Activated T-cell treated with anti-CD3 and anti-CD28 coated beads, Interleukin-2, amount 50 U/mL, for 4 hours (primary cell): ENCODE measurements around the gene HPS5. TPM values are rescaled to one million over a fixed set of nuclear protein-coding genes. Genes with fewer than 3 reads are reported as not detected.
A peak's percentile ranks its signal among the peaks of the same experiment; 100 is the strongest.

Experiments
- ATAC-seq, 2 donors: fragments of 200-7000 bp; cut with Tn5 transposase; one replicate each; pipeline ENCODE4 v1.10.0; 2021
- DNase-seq: peaks from one replicate; pipeline ENCODE4 v3.0.0-alpha.2; 2020
- H3K27me3 Mint-ChIP-seq: one replicate; pipeline ENCODE4 v1.8.0; 2021; ENCODE audit warnings: low read depth, mixed read lengths
- H3K36me3 Mint-ChIP-seq: one replicate; pipeline ENCODE4 v1.8.0; 2022; ENCODE audit warnings: mixed read lengths; ENCODE audit not compliant: insufficient read depth
- H3K4me1 Mint-ChIP-seq: one replicate; pipeline ENCODE4 v1.8.0; 2021; ENCODE audit warnings: low read depth, mixed read lengths
- H3K4me3 Mint-ChIP-seq: one replicate; pipeline ENCODE4 v1.8.0; 2021; ENCODE audit warnings: mild to moderate bottlenecking, moderate library complexity, mixed read lengths
- H3K9me3 Mint-ChIP-seq: one replicate; pipeline ENCODE4 v1.8.0; 2021; ENCODE audit warnings: mixed read lengths
- total RNA-seq, 3 donors: library from RNA; stranded (reverse); gene quantifications; one replicate each; pipeline ENCODE4 v1.2.1, GENCODE V29; 2021

HPS5 gene, protein sequence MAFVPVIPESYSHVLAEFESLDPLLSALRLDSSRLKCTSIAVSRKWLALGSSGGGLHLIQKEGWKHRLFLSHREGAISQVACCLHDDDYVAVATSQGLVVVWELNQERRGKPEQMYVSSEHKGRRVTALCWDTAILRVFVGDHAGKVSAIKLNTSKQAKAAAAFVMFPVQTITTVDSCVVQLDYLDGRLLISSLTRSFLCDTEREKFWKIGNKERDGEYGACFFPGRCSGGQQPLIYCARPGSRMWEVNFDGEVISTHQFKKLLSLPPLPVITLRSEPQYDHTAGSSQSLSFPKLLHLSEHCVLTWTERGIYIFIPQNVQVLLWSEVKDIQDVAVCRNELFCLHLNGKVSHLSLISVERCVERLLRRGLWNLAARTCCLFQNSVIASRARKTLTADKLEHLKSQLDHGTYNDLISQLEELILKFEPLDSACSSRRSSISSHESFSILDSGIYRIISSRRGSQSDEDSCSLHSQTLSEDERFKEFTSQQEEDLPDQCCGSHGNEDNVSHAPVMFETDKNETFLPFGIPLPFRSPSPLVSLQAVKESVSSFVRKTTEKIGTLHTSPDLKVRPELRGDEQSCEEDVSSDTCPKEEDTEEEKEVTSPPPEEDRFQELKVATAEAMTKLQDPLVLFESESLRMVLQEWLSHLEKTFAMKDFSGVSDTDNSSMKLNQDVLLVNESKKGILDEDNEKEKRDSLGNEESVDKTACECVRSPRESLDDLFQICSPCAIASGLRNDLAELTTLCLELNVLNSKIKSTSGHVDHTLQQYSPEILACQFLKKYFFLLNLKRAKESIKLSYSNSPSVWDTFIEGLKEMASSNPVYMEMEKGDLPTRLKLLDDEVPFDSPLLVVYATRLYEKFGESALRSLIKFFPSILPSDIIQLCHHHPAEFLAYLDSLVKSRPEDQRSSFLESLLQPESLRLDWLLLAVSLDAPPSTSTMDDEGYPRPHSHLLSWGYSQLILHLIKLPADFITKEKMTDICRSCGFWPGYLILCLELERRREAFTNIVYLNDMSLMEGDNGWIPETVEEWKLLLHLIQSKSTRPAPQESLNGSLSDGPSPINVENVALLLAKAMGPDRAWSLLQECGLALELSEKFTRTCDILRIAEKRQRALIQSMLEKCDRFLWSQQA
- total RNA-seq = 10 to 100 TPM; 15.9 to 17.3 (median 16.0) TPM

DNA sequence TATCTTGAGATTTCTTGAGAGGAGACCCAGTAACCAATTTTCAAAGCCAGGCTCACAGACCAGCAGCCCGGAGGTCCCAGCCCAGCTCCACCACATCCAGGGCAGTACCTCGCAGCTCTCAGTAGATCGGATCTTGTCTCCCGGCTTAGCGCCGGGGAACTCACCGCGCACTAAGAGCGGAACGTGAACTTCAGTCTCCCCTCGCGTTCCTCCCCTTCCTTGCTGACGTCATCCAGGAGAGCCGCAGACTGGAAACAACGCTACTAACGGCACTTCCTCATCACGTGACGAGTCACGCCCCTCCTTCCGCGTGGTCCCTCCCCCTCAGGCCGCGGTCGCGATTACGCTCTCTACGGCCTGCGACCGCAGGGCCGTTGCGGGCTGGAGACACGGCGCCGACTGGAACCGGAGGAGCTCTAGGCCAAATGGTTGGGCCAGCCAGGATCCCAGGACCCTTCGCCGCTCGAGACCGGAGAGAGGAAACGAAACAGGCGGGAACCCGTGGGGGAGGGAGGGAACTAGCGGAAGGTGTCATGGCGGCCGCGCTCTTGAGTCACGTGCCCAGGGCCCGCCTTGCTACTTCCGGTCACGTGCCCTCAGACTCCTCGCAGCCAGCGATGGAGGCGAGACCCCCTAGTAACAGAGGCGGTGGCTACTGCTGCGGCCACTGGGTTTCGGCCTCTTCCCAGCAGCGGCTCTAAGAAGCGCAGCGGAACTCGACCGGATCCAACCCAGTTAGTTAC, at the start of gene HPS5, which contains the start of gene GTF2H1:
Gene HPS5, minus strand, starts transcription at position 172 of the 743 bp plus-strand sequence. CDS start 4,282 bp downstream, outside the sequence.
Gene GTF2H1, plus strand, starts transcription at position 599 of the 743 bp plus-strand sequence. CDS start 10,508 bp downstream, outside the sequence.
- peaks cover 70% of the 10 kb centered on the region for H3K4me1 Mint-ChIP-seq
- H3K9me3 Mint-ChIP-seq = no peaks in the 10 kb centered on the region
- ATAC-seq = peak; percentile 89 to 94
- H3K4me3 Mint-ChIP-seq = peak within 1 kb of the TSS; percentile 91
- DNase-seq = peak; percentile 93
- H3K36me3 Mint-ChIP-seq = peaks cover 32% of the 10 kb centered on the region
- no peaks in the 10 kb centered on the region for H3K27me3 Mint-ChIP-seq

DNA sequence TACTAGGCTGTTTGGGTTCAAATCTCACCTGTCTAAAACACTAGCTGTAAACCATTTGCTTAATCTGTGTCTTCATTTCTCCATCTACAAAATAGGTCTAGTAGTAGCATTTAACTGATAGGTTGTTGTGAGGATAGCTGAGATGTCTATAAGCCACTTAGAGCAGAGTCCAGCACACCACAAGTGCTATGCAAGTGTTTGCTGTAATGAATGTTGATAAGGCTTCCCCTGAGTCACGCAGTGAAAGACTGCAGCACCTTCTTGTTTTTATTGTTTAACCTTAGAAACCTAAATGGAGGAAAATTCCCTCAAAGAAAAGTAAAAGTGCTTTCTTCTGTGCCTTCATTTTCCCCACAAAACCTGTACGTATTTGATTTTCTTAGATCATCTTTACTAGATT, 49.3 kb upstream of the HPS5 start:
- Mint-ChIP-seq H3K4me1 (peaks cover under 1% of the 10 kb centered on the region), H3K9me3 (no peaks in the 10 kb centered on the region), H3K4me3 (no peak overlapping the region), H3K27me3 (no peaks in the 10 kb centered on the region), H3K36me3 (peaks cover 12% of the 10 kb centered on the region)
- DNase-seq (no peak), ATAC-seq (no peak)

DNA sequence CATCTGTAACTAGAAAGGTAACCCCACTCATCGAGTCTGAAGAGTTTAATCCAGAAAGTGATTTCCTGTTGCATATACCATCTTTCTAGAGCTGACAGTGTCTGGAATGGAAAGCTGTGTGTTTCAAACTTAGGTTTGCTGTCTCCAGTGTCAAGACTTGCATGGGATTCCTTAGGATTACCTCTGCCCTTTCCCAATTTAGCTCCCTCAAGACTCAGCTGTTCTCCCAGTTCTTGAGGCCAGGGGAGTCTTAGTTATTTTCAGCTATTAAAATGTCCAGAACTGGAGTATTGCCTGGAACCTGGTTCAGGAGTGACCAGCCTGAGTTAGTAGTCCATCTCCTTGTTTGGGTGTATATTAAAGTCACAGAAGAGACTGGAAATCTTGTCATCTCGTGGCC, 47.5 kb upstream of the HPS5 start:
- H3K4me1 Mint-ChIP-seq = peaks cover 7% of the 10 kb centered on the region
- no peaks in the 10 kb centered on the region for H3K27me3 Mint-ChIP-seq
- H3K4me3 Mint-ChIP-seq = no peak overlapping the region
- H3K9me3 Mint-ChIP-seq = no peaks in the 10 kb centered on the region
- ATAC-seq = no peak
- no peak for DNase-seq
- peaks cover 20% of the 10 kb centered on the region for H3K36me3 Mint-ChIP-seq

DNA sequence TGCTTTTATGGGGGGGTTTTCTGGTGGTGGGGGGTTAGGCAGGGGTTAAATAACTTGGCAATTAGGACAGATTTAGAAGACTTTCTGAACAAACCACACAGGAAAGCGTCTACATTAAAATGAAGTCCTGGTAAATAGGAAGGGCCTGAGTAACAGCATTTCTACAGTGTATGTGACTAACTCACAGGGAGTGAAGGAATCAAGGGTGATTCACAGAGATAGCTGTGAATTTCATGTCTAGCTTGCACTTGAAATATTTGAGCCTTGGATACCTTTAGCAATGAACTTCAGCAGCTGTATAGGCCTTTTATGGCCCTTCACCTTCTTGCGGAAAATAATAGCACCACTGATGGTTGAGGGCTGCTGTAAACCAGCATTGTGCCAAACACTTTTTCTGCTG, 46.3 kb upstream of the HPS5 start:
- Mint-ChIP-seq H3K9me3 (no peaks in the 10 kb centered on the region), H3K4me3 (no peak overlapping the region), H3K36me3 (peaks cover 25% of the 10 kb centered on the region), H3K4me1 (peaks cover 7% of the 10 kb centered on the region), H3K27me3 (no peaks in the 10 kb centered on the region)
- no peak for ATAC-seq
- DNase-seq = no peak

DNA sequence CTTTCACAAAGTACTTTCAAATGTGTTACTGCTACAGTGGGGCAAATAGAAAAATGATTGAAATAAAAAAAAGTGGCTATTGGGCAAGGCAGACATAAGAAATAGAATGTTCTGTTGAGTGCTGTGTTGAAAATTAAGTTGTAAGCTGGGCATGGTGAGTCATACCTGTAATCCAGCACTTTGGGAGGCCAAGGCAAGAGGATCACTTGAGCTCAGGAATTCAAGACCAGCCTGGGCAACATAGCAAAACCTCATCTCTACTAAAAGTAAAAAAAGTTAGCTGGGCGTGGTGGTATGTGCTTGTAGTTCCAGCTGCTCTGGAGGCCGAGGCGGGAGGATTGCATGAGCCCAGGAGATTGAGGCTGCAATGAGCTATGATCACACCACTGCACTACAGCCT, 45.5 kb upstream of the HPS5 start:
- Mint-ChIP-seq H3K4me3 (no peak overlapping the region), H3K36me3 (peaks cover 25% of the 10 kb centered on the region), H3K4me1 (peaks cover 7% of the 10 kb centered on the region), H3K9me3 (no peaks in the 10 kb centered on the region), H3K27me3 (no peaks in the 10 kb centered on the region)
- no peak for ATAC-seq
- DNase-seq = no peak

DNA sequence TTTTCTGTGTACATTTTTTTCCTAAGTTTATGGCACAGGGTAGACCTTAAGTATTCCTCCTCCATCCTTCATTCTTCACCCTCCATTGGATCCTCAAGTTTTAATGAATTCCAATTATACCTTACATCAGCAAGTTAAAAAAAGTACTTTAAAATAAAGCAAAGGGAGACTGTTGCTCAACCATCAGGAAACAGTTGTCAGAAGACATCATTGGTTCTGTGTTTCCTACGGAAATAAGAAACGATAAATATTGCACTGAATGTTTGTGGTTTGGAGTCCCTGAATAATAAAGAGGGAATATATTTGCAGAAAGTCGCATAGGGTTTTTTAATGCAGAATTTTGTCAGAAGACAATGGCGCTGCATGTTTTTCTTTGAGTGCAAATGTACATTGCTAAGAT, 44.3 kb upstream of the HPS5 start:
- no peaks in the 10 kb centered on the region for H3K9me3 Mint-ChIP-seq
- ATAC-seq (no peak), DNase-seq (no peak)
- H3K4me3 Mint-ChIP-seq = no peak overlapping the region
- H3K4me1 Mint-ChIP-seq = peaks cover 7% of the 10 kb centered on the region
- no peaks in the 10 kb centered on the region for H3K27me3 Mint-ChIP-seq
- peaks cover 25% of the 10 kb centered on the region for H3K36me3 Mint-ChIP-seq

DNA sequence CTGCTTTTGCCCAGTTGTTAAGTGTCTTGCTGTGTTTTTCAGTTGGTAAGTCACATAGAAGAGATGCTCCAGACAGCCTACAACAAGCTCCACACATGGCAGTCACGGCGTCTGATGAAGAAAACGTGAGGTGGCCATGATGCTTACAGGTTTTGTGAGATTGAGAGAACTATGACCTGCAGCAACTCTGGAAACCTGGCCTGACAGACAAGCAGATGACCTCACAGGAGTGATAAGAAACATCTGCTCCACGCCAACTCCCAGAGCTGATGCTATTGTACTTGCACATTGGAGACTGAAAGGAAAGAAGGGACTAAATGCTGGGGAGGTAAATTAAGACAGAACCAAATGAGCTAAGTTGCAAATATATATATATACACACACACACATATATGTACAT, 43.8 kb upstream of the HPS5 start:
- Mint-ChIP-seq H3K27me3 (no peaks in the 10 kb centered on the region), H3K9me3 (no peaks in the 10 kb centered on the region), H3K36me3 (peaks cover 28% of the 10 kb centered on the region), H3K4me3 (no peak overlapping the region), H3K4me1 (peaks cover 7% of the 10 kb centered on the region)
- DNase-seq (no peak), ATAC-seq (no peak)

DNA sequence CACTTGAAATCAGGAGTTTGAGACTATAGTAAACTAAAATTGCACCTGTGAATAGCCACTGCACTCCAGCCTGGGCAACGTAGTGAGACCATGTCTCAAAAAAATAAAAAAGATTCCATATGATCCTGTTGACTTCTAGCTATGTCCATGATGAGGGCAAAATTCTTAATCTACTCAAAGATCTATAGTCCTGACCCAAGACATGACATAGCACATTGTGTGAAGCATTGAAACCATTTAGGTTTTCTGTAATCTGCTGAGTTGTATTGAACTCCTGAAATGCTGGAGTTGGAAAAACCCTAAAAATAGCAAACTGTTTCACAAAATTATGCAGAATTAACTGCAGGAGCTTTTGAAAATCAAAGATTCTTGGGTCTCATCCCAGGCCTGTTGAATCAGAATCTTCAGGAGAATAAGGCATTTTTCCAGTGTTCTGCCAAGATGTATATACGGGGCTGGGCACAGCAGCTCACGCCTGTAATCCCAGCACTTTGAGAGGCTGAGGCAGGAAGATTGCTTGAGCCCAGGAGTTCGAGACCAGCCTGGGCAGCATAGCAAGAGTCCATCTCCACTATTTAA, 42.6 kb upstream of the HPS5 start:
- Mint-ChIP-seq H3K9me3 (no peaks in the 10 kb centered on the region), H3K4me1 (peaks cover 7% of the 10 kb centered on the region), H3K4me3 (no peak overlapping the region), H3K27me3 (no peaks in the 10 kb centered on the region), H3K36me3 (peaks cover 28% of the 10 kb centered on the region)
- ATAC-seq (no peak), DNase-seq (no peak)

DNA sequence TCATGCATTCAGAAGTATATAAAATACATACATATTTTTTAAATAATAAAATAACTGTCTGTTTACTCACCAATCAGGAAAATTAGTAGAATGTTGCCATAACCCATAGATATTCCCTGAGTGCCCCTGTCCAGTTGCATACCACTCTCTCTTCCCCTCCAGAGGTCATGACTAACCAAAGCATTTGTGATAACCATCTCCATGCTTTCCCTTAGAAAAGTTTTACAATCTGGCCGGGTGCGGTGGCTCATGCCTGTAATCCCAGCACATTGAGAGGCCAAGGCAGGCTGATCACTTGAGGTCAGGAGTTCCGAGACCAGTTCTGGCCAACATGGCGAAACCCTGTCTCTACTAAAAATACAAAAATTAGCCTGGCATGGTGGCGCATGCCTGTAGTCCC, 39.2 kb upstream of the HPS5 start:
- peaks cover 5% of the 10 kb centered on the region for H3K4me1 Mint-ChIP-seq
- no peaks in the 10 kb centered on the region for H3K9me3 Mint-ChIP-seq
- peaks cover 35% of the 10 kb centered on the region for H3K36me3 Mint-ChIP-seq
- ATAC-seq (no peak), DNase-seq (no peak)
- H3K4me3 Mint-ChIP-seq = no peak overlapping the region
- no peaks in the 10 kb centered on the region for H3K27me3 Mint-ChIP-seq

DNA sequence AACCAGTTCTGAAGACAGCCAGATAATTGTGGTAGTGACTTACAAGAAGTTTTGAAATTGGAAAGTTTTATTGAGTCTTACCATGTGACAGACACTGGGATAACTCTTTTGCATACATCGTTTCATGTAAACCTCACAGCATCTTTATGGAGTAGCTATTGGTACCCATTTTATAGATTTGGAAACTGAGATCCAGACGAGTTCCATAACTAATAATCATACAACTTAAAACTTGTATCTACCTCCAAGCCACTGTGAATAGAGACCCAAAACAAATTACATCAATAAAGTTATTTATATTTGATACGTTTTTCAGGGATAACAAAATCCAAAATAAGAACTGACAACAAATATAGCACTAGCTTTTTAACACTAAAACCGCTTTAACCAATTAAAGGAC, 36.7 kb upstream of the HPS5 start:
- Mint-ChIP-seq H3K4me3 (no peak overlapping the region), H3K4me1 (no peaks in the 10 kb centered on the region), H3K27me3 (no peaks in the 10 kb centered on the region), H3K36me3 (peaks cover 32% of the 10 kb centered on the region), H3K9me3 (no peaks in the 10 kb centered on the region)
- no peak for ATAC-seq
- no peak for DNase-seq

DNA sequence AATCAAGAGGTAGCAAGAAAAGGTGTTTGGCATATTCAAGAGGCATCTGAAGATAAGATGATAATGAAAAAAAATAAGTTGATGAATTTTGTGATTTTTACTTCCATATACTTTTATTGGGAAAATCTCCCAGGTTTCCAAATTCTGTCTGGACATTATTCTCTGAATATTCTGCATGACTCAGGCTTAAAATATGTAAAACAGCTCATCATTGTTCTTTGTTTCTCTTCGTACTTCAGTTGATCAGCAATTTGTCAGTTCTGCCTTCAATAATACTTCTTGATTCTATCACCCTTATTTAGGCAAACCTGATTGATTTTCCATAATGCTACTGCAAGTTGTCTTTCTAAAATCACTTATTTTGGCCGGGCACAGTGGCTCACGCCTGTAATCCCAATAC, 30.6 kb upstream of the HPS5 start:
- peaks cover 47% of the 10 kb centered on the region for H3K36me3 Mint-ChIP-seq
- H3K4me1 Mint-ChIP-seq = no peaks in the 10 kb centered on the region
- no peak for ATAC-seq
- DNase-seq = no peak
- H3K27me3 Mint-ChIP-seq = no peaks in the 10 kb centered on the region
- no peak overlapping the region for H3K4me3 Mint-ChIP-seq
- H3K9me3 Mint-ChIP-seq = no peaks in the 10 kb centered on the region

DNA sequence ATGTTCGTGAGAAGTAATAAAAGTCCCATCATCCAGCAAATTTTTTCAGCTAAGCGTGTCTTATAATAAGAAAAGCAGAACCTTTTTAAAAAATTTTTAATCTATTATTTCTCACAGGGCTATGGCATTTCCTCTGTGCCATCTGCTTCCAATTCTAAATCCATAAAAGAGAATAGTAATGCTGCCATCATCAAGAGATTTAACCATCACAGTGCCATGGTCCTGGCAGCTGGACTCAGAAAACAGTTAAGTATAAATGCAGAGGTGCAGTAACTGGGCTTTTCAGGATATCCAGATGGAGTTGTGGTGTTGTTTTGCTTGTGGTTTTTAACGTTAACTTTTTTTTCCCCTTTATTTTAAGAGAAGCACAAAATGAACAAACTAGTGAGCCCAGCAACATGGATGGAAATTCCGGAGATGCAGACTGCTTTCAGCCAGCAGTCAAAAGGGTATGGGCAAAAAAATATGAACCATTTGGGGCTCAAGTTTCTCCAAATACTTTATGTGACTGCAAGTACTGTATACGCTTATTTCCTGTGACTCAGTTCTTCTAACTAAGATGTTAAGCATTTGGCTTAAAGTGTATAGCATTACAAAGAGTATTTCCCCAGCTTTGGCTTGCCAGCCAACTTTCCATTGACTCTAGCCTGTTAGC, 25.7 kb upstream of the HPS5 start:
- Mint-ChIP-seq H3K36me3 (peaks cover 42% of the 10 kb centered on the region), H3K4me1 (no peaks in the 10 kb centered on the region), H3K4me3 (no peak overlapping the region), H3K27me3 (no peaks in the 10 kb centered on the region), H3K9me3 (no peaks in the 10 kb centered on the region)
- DNase-seq (no peak), ATAC-seq (no peak)

DNA sequence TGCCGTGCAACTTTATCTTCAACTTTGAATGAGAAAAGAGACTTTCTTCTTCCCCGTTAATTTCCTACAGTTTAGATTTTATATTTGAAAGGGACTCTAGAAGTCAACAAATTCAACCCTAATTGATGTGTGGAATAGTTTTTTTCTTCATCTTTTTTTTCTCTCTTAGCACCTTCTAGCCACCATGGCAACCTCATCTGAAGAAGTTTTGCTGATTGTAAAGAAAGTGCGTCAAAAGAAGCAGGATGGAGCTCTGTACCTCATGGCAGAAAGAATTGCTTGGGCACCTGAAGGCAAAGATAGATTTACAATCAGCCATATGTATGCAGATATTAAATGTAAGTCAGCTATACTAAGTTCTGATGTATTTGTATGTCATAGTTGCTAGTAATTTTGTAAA, 11.0 kb upstream of the HPS5 start:
- Mint-ChIP-seq H3K27me3 (no peaks in the 10 kb centered on the region), H3K9me3 (no peaks in the 10 kb centered on the region), H3K4me3 (peak overlapping the region; percentile 63), H3K4me1 (peaks cover 60% of the 10 kb centered on the region), H3K36me3 (peaks cover 44% of the 10 kb centered on the region)
- DNase-seq (no peak), ATAC-seq (no peak)
